ENCODE measurements around the gene ENTPD1.

DNA sequence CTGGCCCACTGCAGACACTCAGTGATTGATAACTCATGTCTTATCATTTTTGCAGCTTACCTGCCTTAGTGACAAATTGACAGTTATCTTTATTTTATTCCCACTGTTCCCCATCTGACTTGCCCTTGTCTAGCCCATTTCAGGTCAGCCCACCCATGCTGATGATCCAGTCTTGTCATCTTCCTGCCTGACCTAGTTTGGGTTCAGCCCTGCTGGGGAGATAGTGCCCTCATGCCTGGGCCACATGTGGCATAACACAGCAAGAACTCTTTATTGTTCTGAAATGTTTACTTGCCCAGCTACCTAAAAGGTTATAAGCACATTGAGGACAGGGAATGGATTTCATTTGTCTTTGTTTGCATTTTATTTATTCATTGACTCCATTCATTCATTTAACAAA lies 75.6 kb downstream of the ENTPD1 start:
- TF ChIP-seq ZNF174 (tag by site-specific recombination; IDR thresholded peaks at IDR 0.05) (no peak), ZNF184 (tag by site-specific recombination; IDR thresholded peaks at IDR 0.05) (no peak), ZBTB1 (tag by site-specific recombination; IDR thresholded peaks at IDR 0.05) (no peak), ZNF394 (tag by site-specific recombination; IDR thresholded peaks at IDR 0.05; ENCODE audit: borderline replicate concordance) (no peak), ZFP3 (tag by site-specific recombination; IDR thresholded peaks at IDR 0.05; ENCODE audit: low read depth) (no peak), KLF10 (tag by site-specific recombination; IDR thresholded peaks at IDR 0.05) (no peak), ZNF324 (tag by site-specific recombination; IDR thresholded peaks at IDR 0.05) (no peak), ZNF140 (tag by site-specific recombination; IDR thresholded peaks at IDR 0.05) (no peak), REPIN1 (tag by site-specific recombination; IDR thresholded peaks at IDR 0.05; ENCODE audit: low read depth) (no peak), ZNF529 (tag by site-specific recombination; IDR thresholded peaks at IDR 0.05; ENCODE audit: insufficient replicate concordance) (no peak), CTCF (tag by site-specific recombination; IDR thresholded peaks at IDR 0.05) (no peak), YY2 (tag by site-specific recombination; IDR thresholded peaks at IDR 0.05) (no peak), KLF1 (tag by site-specific recombination; IDR thresholded peaks at IDR 0.05) (no peak)
- TF ChIP-seq, protein P1, sequence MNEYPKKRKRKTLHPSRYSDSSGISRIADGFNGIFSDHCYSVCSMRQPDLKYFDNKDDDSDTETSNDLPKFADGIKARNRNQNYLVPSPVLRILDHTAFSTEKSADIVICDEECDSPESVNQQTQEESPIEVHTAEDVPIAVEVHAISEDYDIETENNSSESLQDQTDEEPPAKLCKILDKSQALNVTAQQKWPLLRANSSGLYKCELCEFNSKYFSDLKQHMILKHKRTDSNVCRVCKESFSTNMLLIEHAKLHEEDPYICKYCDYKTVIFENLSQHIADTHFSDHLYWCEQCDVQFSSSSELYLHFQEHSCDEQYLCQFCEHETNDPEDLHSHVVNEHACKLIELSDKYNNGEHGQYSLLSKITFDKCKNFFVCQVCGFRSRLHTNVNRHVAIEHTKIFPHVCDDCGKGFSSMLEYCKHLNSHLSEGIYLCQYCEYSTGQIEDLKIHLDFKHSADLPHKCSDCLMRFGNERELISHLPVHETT (tag by site-specific recombination; IDR thresholded peaks at IDR 0.05): no peak

Data from HEK293 (cell line).